ENCODE results near the gene ROBO1.

- no peak for TF ChIP-seq EZH2phosphoT487 (conservative IDR thresholded peaks at IDR 0.05; ENCODE audit: low read length)
- TF ChIP-seq CTCF (IDR thresholded peaks at IDR 0.05; ENCODE audit: insufficient read depth, low read length, poor library complexity, severe bottlenecking) = no peak
Measured at GRCh38 chr3:78589778-78590177, 1178.0 kb downstream of the ROBO1 start.
